Measurements from ENCODE around the gene CD300E.

GRCh38 chr17:74568106-74568873 lies 55.2 kb downstream of the CD300E start:
- TF ChIP-seq CTCF (optimal IDR thresholded peaks at IDR 0.05 in 1 of 3, IDR thresholded peaks at IDR 0.05 in 1 of 3, conservative IDR thresholded peaks at IDR 0.05 in 1 of 3; ENCODE audit: extremely low read depth in 1 of 3, insufficient read depth in 2 of 3, low read length in 3 of 3) = no peak
- TF ChIP-seq EZH2 (IDR thresholded peaks at IDR 0.05; ENCODE audit: low read length) = no peak

Measured in keratinocyte (primary cell).